ENCODE data around the gene FBRSL1. TPM values are rescaled to one million over a fixed set of nuclear protein-coding genes. Genes with fewer than 3 reads are reported as not detected.

The FBRSL1 gene
- total and polyA plus RNA-seq, 2 experiments from 2014 or later, result 0.63 to 4.6 TPM

DNA sequence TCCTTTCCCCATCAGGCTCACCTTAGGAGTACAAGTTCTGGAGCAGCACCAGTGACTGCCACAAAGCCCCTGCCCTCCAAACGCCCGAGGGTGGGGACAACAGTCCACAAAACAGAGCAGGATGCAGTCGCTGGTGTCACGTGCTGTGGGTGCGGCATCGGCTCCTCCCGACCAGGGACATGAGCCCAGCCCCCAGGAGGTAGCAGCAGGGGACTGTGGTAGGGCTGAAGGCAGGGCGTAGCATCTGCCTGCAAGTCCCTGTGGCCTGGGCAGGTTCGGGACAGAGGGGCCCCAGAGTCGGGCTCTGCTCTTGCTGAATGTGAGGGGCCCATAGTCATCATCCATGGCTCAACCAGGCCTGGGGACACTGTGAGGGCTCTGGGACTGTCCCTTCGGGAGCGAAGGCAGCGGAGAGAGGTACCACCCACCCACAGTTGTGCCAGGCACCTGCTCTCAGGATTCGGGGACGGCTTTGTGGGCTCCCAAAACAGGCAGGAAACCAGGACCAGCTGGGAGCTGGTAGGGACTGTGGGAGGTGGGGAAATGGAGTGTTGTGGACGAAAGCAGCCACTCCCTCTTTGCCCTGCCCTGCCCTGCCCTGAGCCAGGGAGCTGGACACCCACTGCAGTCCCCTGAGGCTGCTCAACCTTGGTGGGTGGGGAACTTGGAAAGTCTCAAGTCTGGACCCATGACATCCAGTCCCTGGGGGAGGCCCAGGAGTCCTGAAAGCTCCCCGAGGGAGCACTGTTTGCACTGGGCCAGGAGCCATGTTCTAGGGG is 30.7 kb downstream of the FBRSL1 start:
- Histone ChIP-seq H4K20me1 (ENCODE audit: insufficient read depth) (no peaks in the 10 kb centered on the region), H3K9me3 (ENCODE audit: low read depth) (no peaks in the 10 kb centered on the region), H3K27ac (no peak overlapping the region), H3K27me3 (replicated peaks; ENCODE audit: insufficient read depth) (no peaks in the 10 kb centered on the region), H3K79me2 (ENCODE audit: insufficient read depth) (no peaks in the 10 kb centered on the region), H2AFZ (no peak overlapping the region), H3K4me1 (ENCODE audit: insufficient read depth) (no peaks in the 10 kb centered on the region), H3K4me2 (ENCODE audit: unreplicated experiment) (no peak overlapping the region), H3F3A (ENCODE audit: insufficient read depth) (no peaks in the 10 kb centered on the region), H3K4me3 (no peak overlapping the region), H3K9me2 (ENCODE audit: insufficient read depth) (no peaks in the 10 kb centered on the region), H3K36me3 (ENCODE audit: low read depth) (no peaks in the 10 kb centered on the region), H3K9ac (no peak overlapping the region)
- TF ChIP-seq EZH2phosphoT487 (IDR thresholded peaks at IDR 0.05; ENCODE audit: insufficient read depth, low read depth) (no peak), EZH2 (IDR thresholded peaks at IDR 0.05; ENCODE audit: insufficient read depth, poor library complexity, severe bottlenecking) (no peak)
- no peak for DNase-seq
- 84 to 86% methylated on average over 17 of the region's 17 CpGs for WGBS, 2 experiments (ENCODE audit: low coverage in 1 of 2, low lambda C conversion rate in 2 of 2, missing lambda C conversion rate in 2 of 2)
- in situ Hi-C loops (cut with MboI), result no loop called here

DNA sequence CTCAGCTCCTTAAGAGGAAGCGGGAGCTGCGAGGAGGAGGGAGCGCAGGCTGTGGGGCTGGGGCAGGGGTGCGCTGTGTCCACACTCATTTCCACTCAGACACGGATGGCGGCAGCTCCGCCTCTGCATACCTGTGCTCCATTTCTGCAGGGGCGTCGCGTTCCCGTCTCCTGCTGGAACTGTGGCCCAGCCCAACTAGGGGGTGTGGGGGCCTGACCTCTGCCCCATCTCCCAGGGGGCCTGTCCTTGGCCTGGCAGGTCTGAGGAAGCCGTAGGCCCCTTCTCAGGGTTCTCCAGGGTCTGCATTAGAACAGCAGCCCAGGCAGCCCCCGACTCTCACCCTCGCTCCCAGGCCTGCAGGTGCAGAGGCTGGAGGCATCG is 31.2 kb downstream of the FBRSL1 start:
- Histone ChIP-seq H3K36me3 (ENCODE audit: low read depth) (no peaks in the 10 kb centered on the region), H3K9me3 (ENCODE audit: low read depth) (no peaks in the 10 kb centered on the region), H2AFZ (no peak overlapping the region), H3K9ac (no peak overlapping the region), H3K4me1 (ENCODE audit: insufficient read depth) (no peaks in the 10 kb centered on the region), H3F3A (ENCODE audit: insufficient read depth) (no peaks in the 10 kb centered on the region), H3K4me3 (no peak overlapping the region), H3K4me2 (ENCODE audit: unreplicated experiment) (no peak overlapping the region), H3K79me2 (ENCODE audit: insufficient read depth) (no peaks in the 10 kb centered on the region), H3K9me2 (ENCODE audit: insufficient read depth) (no peaks in the 10 kb centered on the region), H3K27ac (no peak overlapping the region), H3K27me3 (replicated peaks; ENCODE audit: insufficient read depth) (no peaks in the 10 kb centered on the region), H4K20me1 (ENCODE audit: insufficient read depth) (no peaks in the 10 kb centered on the region)
- in situ Hi-C loops (cut with MboI), result no loop called here
- 87 to 90% methylated on average over 15 of the region's 15 CpGs for WGBS, 2 experiments (ENCODE audit: low coverage in 1 of 2, low lambda C conversion rate in 2 of 2, missing lambda C conversion rate in 2 of 2)
- TF ChIP-seq EZH2 (IDR thresholded peaks at IDR 0.05; ENCODE audit: insufficient read depth, poor library complexity, severe bottlenecking) (no peak), EZH2phosphoT487 (IDR thresholded peaks at IDR 0.05; ENCODE audit: insufficient read depth, low read depth) (no peak)
- no peak for DNase-seq

DNA sequence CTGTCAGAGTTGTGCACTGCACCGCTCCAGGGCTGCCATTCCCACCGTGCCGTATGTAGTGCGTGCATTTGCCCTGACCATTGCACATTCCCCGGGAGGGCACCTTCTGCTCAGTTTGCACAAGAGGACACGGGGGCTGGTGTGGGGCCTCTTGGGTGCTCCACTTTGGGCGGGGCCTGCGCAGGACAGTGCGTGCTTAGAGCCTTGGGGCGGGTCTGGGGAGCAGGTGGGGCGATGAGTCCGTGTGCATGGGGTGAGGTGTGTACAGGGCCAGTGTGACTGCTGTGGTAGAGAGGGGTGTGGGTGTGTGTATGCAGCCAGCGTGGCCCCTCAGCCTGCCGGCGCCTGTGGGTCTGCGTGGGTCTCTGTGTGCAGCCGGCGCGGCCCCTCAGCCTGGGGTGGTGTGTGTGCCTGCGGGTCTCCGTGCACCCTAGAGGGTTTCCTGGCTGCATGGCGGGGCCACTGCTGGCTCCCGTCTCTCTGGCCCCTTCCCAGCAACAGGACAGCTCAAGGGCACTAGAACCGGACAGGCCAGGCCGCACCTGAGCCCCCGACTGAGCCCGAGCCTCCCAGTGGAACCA is 31.9 kb downstream of the FBRSL1 start:
- TF ChIP-seq EZH2phosphoT487 (IDR thresholded peaks at IDR 0.05; ENCODE audit: insufficient read depth, low read depth), result no peak
- in situ Hi-C loops (cut with MboI), result no loop called here
- no peaks in the 10 kb centered on the region for H4K20me1 ChIP-seq (ENCODE audit: insufficient read depth)

DNA sequence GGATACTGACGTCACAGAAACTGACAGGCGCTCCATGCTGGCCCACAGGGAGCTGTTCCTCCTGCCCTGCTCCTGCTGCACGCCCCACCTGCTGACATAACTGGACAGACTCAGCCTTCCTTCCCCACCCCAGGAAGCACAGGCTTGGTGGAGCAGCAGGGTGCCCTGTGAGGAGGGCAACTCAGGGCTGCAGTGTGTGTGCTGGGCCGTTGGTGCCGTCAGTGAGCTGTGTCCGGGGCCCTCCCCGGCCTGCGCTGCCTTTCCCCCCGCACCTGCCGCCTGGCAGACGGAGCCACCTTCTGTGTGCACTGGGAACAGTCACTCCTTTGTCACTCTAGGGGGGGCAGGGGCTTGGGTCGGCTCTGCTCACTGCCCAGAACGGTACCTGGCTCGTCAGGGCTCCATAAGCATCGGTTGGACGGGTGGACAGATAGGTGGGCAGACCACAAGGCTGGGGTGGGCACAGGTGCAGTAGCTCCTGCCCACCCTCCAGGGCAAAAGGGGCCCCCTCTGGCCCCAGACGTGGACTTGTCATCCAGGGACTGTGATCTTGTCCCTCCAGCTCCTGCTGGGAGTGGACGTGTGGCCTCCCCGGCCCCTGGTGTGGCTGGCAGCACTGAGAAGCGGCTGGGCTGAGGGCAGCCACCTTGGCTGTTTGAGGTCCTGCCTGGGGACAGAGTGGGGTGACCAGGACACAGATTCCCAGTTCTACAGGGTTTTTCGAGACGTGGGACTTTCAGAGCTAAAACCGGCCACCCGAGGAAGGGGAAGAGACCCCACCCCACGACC is 32.8 kb downstream of the FBRSL1 start:
- 84 to 89% methylated on average over 22 to 25 of the region's 25 CpGs for WGBS, 2 experiments (ENCODE audit: low coverage in 1 of 2, low lambda C conversion rate in 2 of 2, missing lambda C conversion rate in 2 of 2)
- H3K27me3 ChIP-seq (replicated peaks; ENCODE audit: insufficient read depth), result no peaks in the 10 kb centered on the region
- H3K79me2 ChIP-seq (ENCODE audit: insufficient read depth), result no peaks in the 10 kb centered on the region
- no peaks in the 10 kb centered on the region for H3K9me2 ChIP-seq (ENCODE audit: insufficient read depth)
- H3K4me1 ChIP-seq (ENCODE audit: insufficient read depth), result no peaks in the 10 kb centered on the region
- H2AFZ ChIP-seq, result no peak overlapping the region
- DNase-seq, result no peak
- H3K9ac ChIP-seq, result no peak overlapping the region
- in situ Hi-C loops (cut with MboI), result no loop called here
- H3K4me2 ChIP-seq (ENCODE audit: unreplicated experiment), result no peak overlapping the region
- no peaks in the 10 kb centered on the region for H3K36me3 ChIP-seq (ENCODE audit: low read depth)
- H4K20me1 ChIP-seq (ENCODE audit: insufficient read depth), result no peaks in the 10 kb centered on the region
- H3K9me3 ChIP-seq (ENCODE audit: low read depth), result no peaks in the 10 kb centered on the region
- no peaks in the 10 kb centered on the region for H3F3A ChIP-seq (ENCODE audit: insufficient read depth)
- no peak overlapping the region for H3K4me3 ChIP-seq
- no peak for TF ChIP-seq EZH2phosphoT487 (IDR thresholded peaks at IDR 0.05; ENCODE audit: insufficient read depth, low read depth)
- TF ChIP-seq EZH2 (IDR thresholded peaks at IDR 0.05; ENCODE audit: insufficient read depth, poor library complexity, severe bottlenecking), result no peak
- no peak overlapping the region for H3K27ac ChIP-seq

More for the DNA sequence above, 31.9 kb downstream of the FBRSL1 start:
- H3K4me1 ChIP-seq (ENCODE audit: insufficient read depth), result no peaks in the 10 kb centered on the region
- H3K9ac ChIP-seq, result no peak overlapping the region
- no peak for DNase-seq
- H3K4me3 ChIP-seq, result no peak overlapping the region
- no peaks in the 10 kb centered on the region for H3F3A ChIP-seq (ENCODE audit: insufficient read depth)
- WGBS, 2 experiments (ENCODE audit: low coverage in 1 of 2, low lambda C conversion rate in 2 of 2, missing lambda C conversion rate in 2 of 2), result 89 to 91% methylated on average over 21 to 27 of the region's 27 CpGs
- no peak overlapping the region for H3K4me2 ChIP-seq (ENCODE audit: unreplicated experiment)
- no peaks in the 10 kb centered on the region for H3K9me2 ChIP-seq (ENCODE audit: insufficient read depth)
- H3K79me2 ChIP-seq (ENCODE audit: insufficient read depth), result no peaks in the 10 kb centered on the region
- no peaks in the 10 kb centered on the region for H3K36me3 ChIP-seq (ENCODE audit: low read depth)
- H2AFZ ChIP-seq, result no peak overlapping the region
- H3K27ac ChIP-seq, result no peak overlapping the region
- no peaks in the 10 kb centered on the region for H3K9me3 ChIP-seq (ENCODE audit: low read depth)
- no peaks in the 10 kb centered on the region for H3K27me3 ChIP-seq (replicated peaks; ENCODE audit: insufficient read depth)

All from GM23248 (cell line).